Measurements from ENCODE around the gene SLC10A7.

DNA sequence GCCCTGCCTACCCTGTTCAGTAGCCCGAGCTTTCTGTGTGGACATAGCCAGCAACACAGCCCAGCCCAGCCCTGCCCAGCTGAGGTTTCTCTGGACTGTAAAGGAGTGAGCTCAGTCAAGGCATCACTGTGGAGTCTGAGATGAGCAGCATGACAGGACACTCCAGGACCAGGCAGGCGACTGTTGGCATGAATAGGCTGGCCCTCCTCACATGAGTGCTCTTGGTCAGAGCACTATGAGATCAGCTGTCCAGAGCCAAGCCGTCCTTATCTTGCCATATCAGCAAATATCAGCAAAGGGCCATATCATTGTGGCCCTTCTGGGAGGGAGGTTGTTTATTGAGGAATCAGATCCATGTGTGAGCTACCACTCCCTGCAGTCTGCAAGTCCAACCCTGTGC is 276.5 kb downstream of the SLC10A7 start:
- TF ChIP-seq, protein P1, sequence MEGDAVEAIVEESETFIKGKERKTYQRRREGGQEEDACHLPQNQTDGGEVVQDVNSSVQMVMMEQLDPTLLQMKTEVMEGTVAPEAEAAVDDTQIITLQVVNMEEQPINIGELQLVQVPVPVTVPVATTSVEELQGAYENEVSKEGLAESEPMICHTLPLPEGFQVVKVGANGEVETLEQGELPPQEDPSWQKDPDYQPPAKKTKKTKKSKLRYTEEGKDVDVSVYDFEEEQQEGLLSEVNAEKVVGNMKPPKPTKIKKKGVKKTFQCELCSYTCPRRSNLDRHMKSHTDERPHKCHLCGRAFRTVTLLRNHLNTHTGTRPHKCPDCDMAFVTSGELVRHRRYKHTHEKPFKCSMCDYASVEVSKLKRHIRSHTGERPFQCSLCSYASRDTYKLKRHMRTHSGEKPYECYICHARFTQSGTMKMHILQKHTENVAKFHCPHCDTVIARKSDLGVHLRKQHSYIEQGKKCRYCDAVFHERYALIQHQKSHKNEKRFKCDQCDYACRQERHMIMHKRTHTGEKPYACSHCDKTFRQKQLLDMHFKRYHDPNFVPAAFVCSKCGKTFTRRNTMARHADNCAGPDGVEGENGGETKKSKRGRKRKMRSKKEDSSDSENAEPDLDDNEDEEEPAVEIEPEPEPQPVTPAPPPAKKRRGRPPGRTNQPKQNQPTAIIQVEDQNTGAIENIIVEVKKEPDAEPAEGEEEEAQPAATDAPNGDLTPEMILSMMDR (IDR thresholded peaks at IDR 0.05), result no peak
- TF ChIP-seq POLR2A (IDR thresholded peaks at IDR 0.05), result no peak

All from adrenal gland (tissue), 5 donors.